OCI-LY3 (cell line): ENCODE data around the gene HOXC13.

Experiments
- H2AFZ ChIP-seq: fragments of 200-600, 300-600 bp; shearing (Covaris generic); 2 replicates; pipeline ENCODE4 v1.6.0; 2014; ENCODE audit warnings: antibody characterized with exemption, low read depth, low read length
- H3K27ac ChIP-seq: fragments of 200-600, 300-600 bp; sonication (generic); 2 replicates; pipeline ENCODE4 v1.5.1; 2014; ENCODE audit warnings: mild to moderate bottlenecking, low read length, moderate library complexity, mixed read lengths
- H3K27me3 ChIP-seq: fragments of 200-600, 300-600 bp; sonication (generic); 2 replicates; pipeline ENCODE4 v1.6.1; 2014; ENCODE audit warnings: low read depth, low read length, mixed read lengths
- H3K36me3 ChIP-seq: fragments of 200-600, 300-600 bp; sonication (generic); replicated peaks from 2 replicates; pipeline ENCODE3; 2014; ENCODE audit warnings: low read depth, low read length, mixed read lengths
- H3K4me1 ChIP-seq: fragments of 300-600, 200-600 bp; sonication (generic); 2 replicates; pipeline ENCODE4 v1.6.1; 2014; ENCODE audit warnings: low read length, mixed read lengths
- H3K4me2 ChIP-seq: fragments of 200-600, 300-600 bp; sonication (generic); 2 replicates; pipeline ENCODE4 v1.6.1; 2014; ENCODE audit warnings: low read length, mixed read lengths
- H3K4me3 ChIP-seq: fragments of 300-600, 200-600 bp; sonication (generic); 2 replicates; pipeline ENCODE4 v1.5.1; 2014; ENCODE audit warnings: antibody characterized with exemption, mild to moderate bottlenecking, low read length, moderate library complexity
- H3K79me2 ChIP-seq: fragments of 300-600, 200-600 bp; shearing (Covaris generic); 2 replicates; pipeline ENCODE4 v1.6.1; 2014; ENCODE audit warnings: mild to moderate bottlenecking, low read length, mixed read lengths
- H3K9ac ChIP-seq: fragments of 300-600, 200-600 bp; shearing (Covaris generic); 2 replicates; pipeline ENCODE4 v1.6.0; 2014; ENCODE audit warnings: mild to moderate bottlenecking, low read length, moderate library complexity
- H3K9me3 ChIP-seq: fragments of 200-600, 300-600 bp; shearing (Covaris generic); 2 replicates; pipeline ENCODE4 v1.6.1; 2014; ENCODE audit warnings: low read length, mixed read lengths; ENCODE audit not compliant: insufficient read depth
- H4K20me1 ChIP-seq: fragments of 200-600, 300-600 bp; sonication (generic); 2 replicates; pipeline ENCODE4 v1.6.1; 2016; ENCODE audit warnings: low read length, mixed read lengths; ENCODE audit not compliant: insufficient read depth
- CTCF ChIP-seq: fragments of 200-600, 300-600 bp; sonication (generic); IDR thresholded peaks from 2 replicates; pipeline ENCODE4 v1.5.1; 2014; ENCODE audit warnings: antibody characterized with exemption, low read length, low read depth
- EZH2phosphoT487 ChIP-seq: fragments of 200-600 bp; shearing (Covaris generic); IDR thresholded peaks from 2 replicates; pipeline ENCODE4 v1.6.1; 2018; ENCODE audit warnings: antibody characterized with exemption, mixed run types, low read depth

HOXC13 gene

GRCh38 chr12:53941750-53942149 lies 3.1 kb downstream of the HOXC13 start:
- Histone ChIP-seq H3K27me3 (peaks cover 37% of the 10 kb centered on the region), H2AFZ (no peak overlapping the region), H3K79me2 (no peaks in the 10 kb centered on the region), H3K4me2 (no peak overlapping the region), H3K4me3 (no peak overlapping the region), H3K9me3 (no peaks in the 10 kb centered on the region), H3K4me1 (no peaks in the 10 kb centered on the region), H4K20me1 (no peaks in the 10 kb centered on the region), H3K27ac (no peak overlapping the region), H3K36me3 (no peaks in the 10 kb centered on the region), H3K9ac (no peak overlapping the region)
- TF ChIP-seq CTCF (no peak), EZH2phosphoT487 (no peak)

GRCh38 chr12:53942467-53942997 lies 3.9 kb downstream of the HOXC13 start:
- H3K36me3 ChIP-seq: no peaks in the 10 kb centered on the region
- H4K20me1 ChIP-seq: no peaks in the 10 kb centered on the region
- H3K9me3 ChIP-seq: no peaks in the 10 kb centered on the region
- no peaks in the 10 kb centered on the region for H3K79me2 ChIP-seq
- H3K9ac ChIP-seq: no peak overlapping the region
- TF ChIP-seq CTCF: no peak
- no peak for TF ChIP-seq EZH2phosphoT487
- peaks cover 42% of the 10 kb centered on the region for H3K27me3 ChIP-seq
- H2AFZ ChIP-seq: no peak overlapping the region
- H3K27ac ChIP-seq: no peak overlapping the region
- no peak overlapping the region for H3K4me2 ChIP-seq
- no peaks in the 10 kb centered on the region for H3K4me1 ChIP-seq
- no peak overlapping the region for H3K4me3 ChIP-seq

- H3K27ac ChIP-seq: no peak overlapping the region
- H4K20me1 ChIP-seq: no peaks in the 10 kb centered on the region
- no peak overlapping the region for H3K4me3 ChIP-seq
- peaks cover 48% of the 10 kb centered on the region for H3K27me3 ChIP-seq
- no peaks in the 10 kb centered on the region for H3K79me2 ChIP-seq
- H2AFZ ChIP-seq: no peak overlapping the region
- no peaks in the 10 kb centered on the region for H3K9me3 ChIP-seq
- TF ChIP-seq EZH2phosphoT487 (no peak), CTCF (no peak)
- no peaks in the 10 kb centered on the region for H3K4me1 ChIP-seq
- H3K36me3 ChIP-seq: no peaks in the 10 kb centered on the region
- no peak overlapping the region for H3K4me2 ChIP-seq
- no peak overlapping the region for H3K9ac ChIP-seq
These were observed 5.6 kb downstream of the HOXC13 start for GRCh38 chr12:53944209-53944608.

GRCh38 chr12:53944907-53945847 lies 6.5 kb downstream of the HOXC13 start:
- no peaks in the 10 kb centered on the region for H3K4me1 ChIP-seq
- no peak overlapping the region for H3K4me2 ChIP-seq
- H4K20me1 ChIP-seq: no peaks in the 10 kb centered on the region
- H3K9me3 ChIP-seq: no peaks in the 10 kb centered on the region
- H3K79me2 ChIP-seq: no peaks in the 10 kb centered on the region
- no peaks in the 10 kb centered on the region for H3K36me3 ChIP-seq
- no peak overlapping the region for H2AFZ ChIP-seq
- TF ChIP-seq CTCF (no peak), EZH2phosphoT487 (no peak)
- no peak overlapping the region for H3K4me3 ChIP-seq
- H3K27me3 ChIP-seq: peaks cover 47% of the 10 kb centered on the region
- no peak overlapping the region for H3K27ac ChIP-seq
- no peak overlapping the region for H3K9ac ChIP-seq
